B cell (primary cell): ENCODE results near the gene NXNL2. TPM values are rescaled to one million over a fixed set of nuclear protein-coding genes. Genes with fewer than 3 reads are reported as not detected.

Experiments used
- ATAC-seq: fragments of 200-7000 bp; cut with Tn5 transposase; one replicate; pipeline ENCODE4 v1.10.0; 2021; ENCODE audit warnings: low read depth, mild to moderate bottlenecking, moderate number of reproducible peaks, moderate library complexity
- CTCF ChIA-PET: fragments of 350-600 bp; sonication (Branson Sonifier 250); formaldehyde crosslinking; loops from one replicate; lab custom pipeline; 2021; ENCODE audit warnings: antibody characterized with exemption, inconsistent platforms; lab: Charles Lee
- POLR2A ChIA-PET: fragments of 350-600 bp; sonication (Branson Sonifier 250); formaldehyde crosslinking; loops from one replicate; lab custom pipeline; 2021; ENCODE audit warnings: antibody characterized with exemption; lab: Charles Lee
- DNase-seq: peaks from one replicate; pipeline ENCODE4 v3.0.0; 2013
- H2AFZ ChIP-seq: 2 replicates; pipeline ENCODE4 v1.6.1; 2012; ENCODE audit warnings: mild to moderate bottlenecking, low read depth, low read length; ENCODE audit not compliant: insufficient read depth, poor library complexity, severe bottlenecking
- H3K27ac ChIP-seq, 2 donors: 1 replicate in 1 of 2; 2 replicates in 1 of 2; pipeline ENCODE4 v1.5.1; 2012 to 2013; ENCODE audit warnings: low read length in 2 of 2, mild to moderate bottlenecking in 2 of 2, moderate library complexity in 1 of 2
- H3K27me3 ChIP-seq, 4 experiments: fragments of 200-600 bp in 1 of 4; sonication (generic) in 1 of 4; replicated peaks in 1 of 4; 1 replicate in 2 of 4; 2 replicates in 2 of 4; pipeline versions ENCODE4 v1.6.1 to v1.7.0; 2013 to 2016; ENCODE audit warnings: low read length in 3 of 4, mild to moderate bottlenecking in 2 of 4, mixed read lengths in 1 of 4, moderate library complexity in 1 of 4; ENCODE audit not compliant: insufficient read depth in 4 of 4, control insufficient read depth in 3 of 4; ENCODE audit errors: control extremely low read depth in 1 of 4
- H3K36me3 ChIP-seq, 2 experiments: replicated peaks in 1 of 2; 1 replicate in 1 of 2; 2 replicates in 1 of 2; pipeline versions ENCODE4 v1.6.1 to v1.7.1; 2013; ENCODE audit warnings: low read length in 1 of 2; ENCODE audit not compliant: insufficient read depth in 2 of 2, control insufficient read depth in 1 of 2; ENCODE audit errors: control extremely low read depth in 1 of 2, extremely low read depth in 1 of 2
- H3K4me1 ChIP-seq, 2 donors: fragments of 200-600 bp in 1 of 2; sonication (generic) in 1 of 2; 1 replicate in 1 of 2; 2 replicates in 1 of 2; pipeline versions ENCODE4 v1.5.1 to v1.6.1; 2013 to 2017; ENCODE audit warnings: low read length in 2 of 2; ENCODE audit not compliant: control insufficient read depth in 2 of 2, insufficient read depth in 2 of 2
- H3K4me2 ChIP-seq: replicated peaks from 2 replicates; pipeline ENCODE3; 2012; ENCODE audit warnings: mild to moderate bottlenecking, low read depth, low read length; ENCODE audit not compliant: poor library complexity, severe bottlenecking
- H3K4me3 ChIP-seq, 5 experiments: fragments of 200-600 bp in 1 of 5; sonication (generic) in 1 of 5; 1 replicate in 3 of 5; 2 replicates in 2 of 5; pipeline versions ENCODE4 v1.5.1 to v1.7.0; 2011 to 2016; ENCODE audit warnings: low read length in 4 of 5, mild to moderate bottlenecking in 4 of 5, low read depth in 2 of 5, control low read depth in 1 of 5, moderate library complexity in 1 of 5; ENCODE audit not compliant: insufficient read depth in 1 of 5; ENCODE audit errors: control extremely low read depth in 1 of 5, extremely low read depth in 1 of 5
- H3K79me2 ChIP-seq: fragments of 200-600 bp; sonication (generic); one replicate; pipeline ENCODE4 v1.6.0; 2016; ENCODE audit warnings: low read length; ENCODE audit not compliant: control insufficient read depth, insufficient read depth
- H3K9ac ChIP-seq: fragments of 200-600 bp; sonication (generic); 2 replicates; pipeline ENCODE4 v1.6.1; 2017; ENCODE audit warnings: mild to moderate bottlenecking, low read length, moderate library complexity
- H3K9me3 ChIP-seq, 3 donors: one replicate each; pipeline versions ENCODE4 v1.6.1 to v1.7.1; 2013; ENCODE audit warnings: low read length in 2 of 3; ENCODE audit not compliant: control insufficient read depth in 2 of 3, insufficient read depth in 1 of 3; ENCODE audit errors: control extremely low read depth in 1 of 3
- H4K20me1 ChIP-seq: 2 replicates; pipeline ENCODE4 v1.6.0; 2012; ENCODE audit warnings: mild to moderate bottlenecking, low read length; ENCODE audit not compliant: insufficient read depth, control insufficient read depth, poor library complexity, severe bottlenecking
- H3K27ac Mint-ChIP-seq: one replicate; pipeline ENCODE4 v1.8.0; 2021; ENCODE audit warnings: mixed read lengths
- H3K27me3 Mint-ChIP-seq: one replicate; pipeline ENCODE4 v1.8.0; 2021; ENCODE audit warnings: mixed read lengths
- H3K4me1 Mint-ChIP-seq: one replicate; pipeline ENCODE4 v1.8.0; 2021; ENCODE audit warnings: mixed read lengths
- H3K4me3 Mint-ChIP-seq: one replicate; pipeline ENCODE4 v1.8.0; 2021; ENCODE audit warnings: mixed read lengths
- H3K9me3 Mint-ChIP-seq: one replicate; pipeline ENCODE4 v1.8.0; 2022; ENCODE audit warnings: mixed read lengths; ENCODE audit not compliant: insufficient read depth
- CTCF ChIP-seq: fragments of 200-600 bp; IDR thresholded peaks from one replicate; pipeline ENCODE4 v1.8.0; 2022; ENCODE audit warnings: antibody characterized with exemption, mild to moderate bottlenecking
- EZH2 ChIP-seq: IDR thresholded peaks from 2 replicates; pipeline ENCODE4 v1.6.1; 2012; ENCODE audit warnings: borderline replicate concordance, low read depth, mild to moderate bottlenecking, moderate library complexity, low read length; ENCODE audit not compliant: insufficient read depth, poor library complexity, severe bottlenecking
- WGBS: methylation state at CpG from one replicate; pipeline ENCODE4 v1.1.5; 2013; ENCODE audit warnings: missing lambda C conversion rate; ENCODE audit not compliant: insufficient coverage; 5-methylcytosine and 5-hydroxymethylcytosine counted together
- intact Hi-C: fragments of 100-400 bp; cut with micrococcal nuclease; formaldehyde crosslinking; loops from one replicate; pipeline ENCODE4 v1.10.0; 2022
- polyA plus RNA-seq: library from polyadenylated mRNA; depleted of rRNA; stranded (reverse); fragments of >200 nt; gene quantifications from 2 replicates; pipeline ENCODE4 v1.2.3, GENCODE V29; 2012
- total RNA-seq, 2 donors: library from RNA; stranded (reverse); fragments of 120-200 nt in 1 of 2; gene quantifications; 1 replicate in 1 of 2; 2 replicates in 1 of 2; pipeline versions ENCODE4 v1.2.3 to v1.2.4, GENCODE V29; 2013 to 2022

Gene NXNL2
- total and polyA plus RNA-seq, 2 donors (not counting 1 experiment from before 2014, with no cell fraction given) = not detected

GRCh38 chr9:88590558-88591146 lies 55.7 kb downstream of the NXNL2 start:
- H3K4me1 ChIP-seq = peaks cover 0 to 3% of the 10 kb centered on the region in 2 donors
- H3K4me3 ChIP-seq = no peak overlapping the region
- 88% methylated on average over 11 of the region's 14 CpGs for WGBS
- no peak overlapping the region for H2AFZ ChIP-seq
- Mint-ChIP-seq H3K9me3 (peaks cover 6% of the 10 kb centered on the region), H3K4me1 (peaks cover 2% of the 10 kb centered on the region), H3K27ac (no peak overlapping the region), H3K27me3 (no peaks in the 10 kb centered on the region), H3K4me3 (no peak overlapping the region)
- DNase-seq (no peak), ATAC-seq (no peak)
- no peak overlapping the region for H3K27ac ChIP-seq
- TF ChIP-seq EZH2 = no peak
- intact Hi-C loops = loop anchor here (5.0 kb wide), 1 partner anchor 687 kb away; no protein-coding TSS in a partner anchor
- H3K4me2 ChIP-seq = no peak overlapping the region
- H3K9ac ChIP-seq = no peak overlapping the region
- H3K9me3 ChIP-seq = no peaks in the 10 kb centered on the region
- ChIA-PET POLR2A (no interaction called here), CTCF (interaction anchor here (1.8 kb wide), 1 partner anchor 640 kb away, joined by 5 read pairs; no protein-coding TSS in a partner anchor)
- no peaks in the 10 kb centered on the region for H3K79me2 ChIP-seq
- no peaks in the 10 kb centered on the region for H3K36me3 ChIP-seq
- H4K20me1 ChIP-seq = no peaks in the 10 kb centered on the region
- H3K27me3 ChIP-seq = peaks cover 0 to 2% (median 0%) of the 10 kb centered on the region in 4 experiments

GRCh38 chr9:88593537-88594185 lies 58.7 kb downstream of the NXNL2 start:
- intact Hi-C loops = loop anchor here (5.0 kb wide), 1 partner anchor 684 kb away; no protein-coding TSS in a partner anchor
- peaks cover 8% of the 10 kb centered on the region for H3K27me3 Mint-ChIP-seq
- no peak overlapping the region for H3K27ac ChIP-seq
- WGBS = 50% methylated on average over 2 of the region's 4 CpGs
- no peaks in the 10 kb centered on the region for H3K36me3 ChIP-seq
- H3K4me1 Mint-ChIP-seq = peaks cover 11% of the 10 kb centered on the region
- peaks cover 9 to 13% of the 10 kb centered on the region in 2 donors for H3K4me1 ChIP-seq
- ChIA-PET POLR2A (no interaction called here), CTCF (interaction anchor here (1.4 kb wide), 1 partner anchor 407 kb away, joined by 3 read pairs; no protein-coding TSS in a partner anchor)
- H3K9me3 ChIP-seq = no peaks in the 10 kb centered on the region
- no peaks in the 10 kb centered on the region for H3K79me2 ChIP-seq
- H3K27ac Mint-ChIP-seq = no peak overlapping the region
- H3K4me3 Mint-ChIP-seq = no peak overlapping the region
- H4K20me1 ChIP-seq = no peaks in the 10 kb centered on the region
- H2AFZ ChIP-seq = no peak overlapping the region
- H3K27me3 ChIP-seq = peaks cover 0 to 2% (median 0%) of the 10 kb centered on the region in 4 experiments
- no peak for TF ChIP-seq EZH2
- TF ChIP-seq CTCF = peak; percentile 67
- H3K9me3 Mint-ChIP-seq = no peaks in the 10 kb centered on the region
- DNase-seq = peak; percentile 64
- no peak overlapping the region for H3K9ac ChIP-seq
- ATAC-seq = no peak
- H3K4me2 ChIP-seq = no peak overlapping the region
- H3K4me3 ChIP-seq = no peak overlapping the region

Other genes starting within 250 kb of the NXNL2 start
- 24.9 and 30.2 TPM in 2 replicates for gene SPIN1, start 146.7 kb upstream of the NXNL2 start, total RNA-seq
- gene SPIN1, start 146.7 kb upstream of the NXNL2 start, polyA plus RNA-seq = 9.9 and 14.0 TPM in 2 replicates